HG03135 (cell line): ENCODE data around the gene INMT.
A peak's percentile ranks its signal among the peaks of the same experiment; 100 is the strongest.

Experiments
- ATAC-seq: cut with Tn5 transposase; IDR thresholded peaks from one replicate; pipeline ENCODE4 v1.9.1; 2021; ENCODE audit warnings: mild to moderate bottlenecking, moderate library complexity; ENCODE audit not compliant: unreplicated experiment

The INMT gene

GRCh38 chr7:30750683-30751650 lies 968 bp upstream of the INMT start:
- no peak for ATAC-seq

- ATAC-seq, result no peak
Observed at GRCh38 chr7:30752484-30752883, 549 bp downstream of the INMT start.

GRCh38 chr7:30752979-30753378 lies 1.0 kb downstream of the INMT start:
- no peak for ATAC-seq

- ATAC-seq, result no peak
Observed at GRCh38 chr7:30754315-30754877, 2.5 kb downstream of the INMT start.

- no peak for ATAC-seq
Observed at GRCh38 chr7:30755384-30756154, 3.6 kb downstream of the INMT start.

GRCh38 chr7:30757342-30757692 lies 5.4 kb downstream of the INMT start:
- no peak for ATAC-seq

- no peak for ATAC-seq
Observed at GRCh38 chr7:30760514-30761213, 8.7 kb downstream of the INMT start.

- ATAC-seq, result no peak
Observed at GRCh38 chr7:30761214-30762156, 9.6 kb downstream of the INMT start.

GRCh38 chr7:30764030-30764975 lies 12.4 kb downstream of the INMT start:
- ATAC-seq, result no peak

GRCh38 chr7:30765408-30765807 lies 13.5 kb downstream of the INMT start:
- ATAC-seq, result no peak

GRCh38 chr7:30770845-30771173 lies 18.9 kb downstream of the INMT start:
- no peak for ATAC-seq

- peak; percentile 90 for ATAC-seq
Observed at GRCh38 chr7:30771174-30771879, 19.4 kb downstream of the INMT start, which contains the start of gene MINDY4. MINDY4 (plus strand) TSS chr7:30771417; CDS start chr7:30771494, 77 bp downstream.

GRCh38 chr7:30771880-30772425 lies 20.0 kb downstream of the INMT start:
- ATAC-seq, result no peak

GRCh38 chr7:30772984-30773383 lies 21.0 kb downstream of the INMT start:
- no peak for ATAC-seq

GRCh38 chr7:30775992-30776391 lies 24.1 kb downstream of the INMT start:
- no peak for ATAC-seq

GRCh38 chr7:30776971-30777370 lies 25.0 kb downstream of the INMT start:
- no peak for ATAC-seq

GRCh38 chr7:30778255-30779025 lies 26.5 kb downstream of the INMT start:
- ATAC-seq, result no peak
